A549 (cell line): ENCODE data around the gene RUNX1. TPM values are rescaled to one million over a fixed set of nuclear protein-coding genes. Genes with fewer than 3 reads are reported as not detected.

Source experiments
- ATAC-seq, 2 experiments: fragments of 200-7000 bp in 1 of 2; fragments of >200 bp in 1 of 2; cut with Nextera tagmentation in 1 of 2; cut with Tn5 transposase in 1 of 2; 3 replicates each; pipeline versions ENCODE4 v1.8.0 to v1.9.1; 2018 to 2020; ENCODE audit warnings: mild to moderate bottlenecking in 1 of 2, moderate library complexity in 1 of 2
- CTCF ChIA-PET: fragments of 300-600 bp; sonication (Branson Sonifier 250); formaldehyde crosslinking; extraction: SDS; loops from one replicate; lab custom pipeline; 2021; ENCODE audit warnings: antibody characterized with exemption, inconsistent platforms; lab: Yijun Ruan, JAX
- POLR2A ChIA-PET: fragments of 350-600 bp; formaldehyde crosslinking; extraction: SDS; loops from one replicate; lab custom pipeline; 2021; ENCODE audit warnings: antibody characterized with exemption, inconsistent platforms; lab: Yijun Ruan, JAX
- DNase-seq, 2 experiments: peaks; one replicate each; pipeline versions ENCODE4 v3.0.0 to v3.0.0-alpha.2; 2011 to 2016; ENCODE audit warnings: low read depth in 1 of 2, low spot score in 1 of 2
- FAIRE-seq: peaks from 2 replicates; lab custom pipeline; 2011; peaks lifted over from hg19 to GRCh38; lab: Jason Lieb, UNC
- H3K27ac ChIP-seq, 2 experiments: fragments of >200 bp; sonication (Bioruptor Twin); formaldehyde crosslinking; 3 replicates each; pipeline ENCODE4 v1.5.1; 2016 to 2017
- H3K4me1 ChIP-seq: fragments of >200 bp; sonication (Bioruptor Twin); formaldehyde crosslinking; 3 replicates; pipeline ENCODE4 v1.6.1; 2016
- H3K4me2 ChIP-seq: fragments of >200 bp; sonication (Bioruptor Twin); formaldehyde crosslinking; 3 replicates; pipeline ENCODE4 v1.6.1; 2016
- H3K4me3 ChIP-seq: fragments of >200 bp; sonication (Bioruptor Twin); formaldehyde crosslinking; 3 replicates; pipeline ENCODE4 v1.5.1; 2016
- H3K9me3 ChIP-seq: fragments of >200 bp; sonication (Bioruptor Twin); formaldehyde crosslinking; 3 replicates; pipeline ENCODE4 v1.6.1; 2016
- EHF ChIP-seq: fragments of 250-450 bp; sonication (Bioruptor Pico); IDR thresholded peaks from 2 replicates; pipeline ENCODE4 v1.5.0; 2020; ENCODE audit warnings: mild to moderate bottlenecking
- EHMT2 ChIP-seq: fragments of 200-600 bp; sonication (generic); IDR thresholded peaks from 2 replicates; pipeline ENCODE4 v1.6.1; 2016; ENCODE audit warnings: antibody characterized with exemption, low read depth, mild to moderate bottlenecking, moderate library complexity
- ESRRA ChIP-seq: fragments of 150-350 bp; IDR thresholded peaks from 2 replicates; pipeline ENCODE4 v1.6.1; 2014; ENCODE audit warnings: mild to moderate bottlenecking, low read length, borderline replicate concordance
- FOSL2 ChIP-seq, 2 experiments: fragments of 450-650 bp in 1 of 2; fragments of >200 bp in 1 of 2; sonication (Bioruptor Twin) in 1 of 2; formaldehyde crosslinking; IDR thresholded peaks; 2 replicates each; pipeline versions ENCODE4 v1.5.0 to v1.6.1; 2016 to 2020; ENCODE audit warnings: mild to moderate bottlenecking in 1 of 2, moderate library complexity in 1 of 2
- FOXS1 ChIP-seq: fragments of 250-450 bp; sonication (Bioruptor Pico); IDR thresholded peaks from 2 replicates; pipeline ENCODE4 v1.5.0; 2020; ENCODE audit warnings: mild to moderate bottlenecking, moderate library complexity
- GATA3 ChIP-seq: IDR thresholded peaks from 2 replicates; pipeline ENCODE4 v1.6.1; 2012; ENCODE audit warnings: borderline replicate concordance
- HDAC2 ChIP-seq: fragments of 200-600 bp; sonication (generic); IDR thresholded peaks from 2 replicates; pipeline ENCODE4 v1.6.1; 2016
- HOXB5 ChIP-seq: fragments of 250-450 bp; sonication (Bioruptor Pico); IDR thresholded peaks from 2 replicates; pipeline ENCODE4 v1.5.0; 2020; ENCODE audit warnings: mild to moderate bottlenecking, moderate library complexity
- MAFK ChIP-seq: fragments of 450-650 bp; IDR thresholded peaks from 2 replicates; pipeline ENCODE4 v1.6.1; 2014; ENCODE audit not compliant: partially characterized antibody
- MAX ChIP-seq: IDR thresholded peaks from 2 replicates; pipeline ENCODE4 v1.6.1; 2012
- MYC ChIP-seq: IDR thresholded peaks from 2 replicates; pipeline ENCODE4 v1.6.1; 2012; ENCODE audit warnings: mild to moderate bottlenecking, inconsistent platforms, low read length, improper control_type of control experiment, borderline replicate concordance
- NR3C1 ChIP-seq: fragments of >200 bp; sonication (Bioruptor Twin); formaldehyde crosslinking; IDR thresholded peaks from 3 replicates; pipeline ENCODE4 v1.6.1; 2017
- PHF8 ChIP-seq: fragments of 200-600 bp; sonication (generic); IDR thresholded peaks from 2 replicates; pipeline ENCODE4 v1.6.1; 2016; ENCODE audit warnings: low read depth, mild to moderate bottlenecking, antibody characterized with exemption, moderate library complexity, borderline replicate concordance
- POLR2A ChIP-seq: IDR thresholded peaks from 2 replicates; pipeline ENCODE4 v1.6.1; 2012; ENCODE audit warnings: mild to moderate bottlenecking, low read length
- POLR2AphosphoS2 ChIP-seq: conservative IDR thresholded peaks from 2 replicates; pipeline ENCODE4 v1.6.1; 2012; ENCODE audit warnings: low read length, improper control_type of control experiment, inconsistent platforms
- RAD21 ChIP-seq, 2 experiments: fragments of >200 bp in 1 of 2; sonication (Bioruptor Twin) in 1 of 2; formaldehyde crosslinking in 1 of 2; IDR thresholded peaks in 1 of 2; conservative IDR thresholded peaks in 1 of 2; 2 replicates in 1 of 2; 3 replicates in 1 of 2; pipeline ENCODE4 v1.6.1; 2012 to 2018; ENCODE audit warnings: inconsistent platforms in 1 of 2
- RCOR1 ChIP-seq: fragments of 150-350 bp; IDR thresholded peaks from 2 replicates; pipeline ENCODE4 v1.6.1; 2014; ENCODE audit warnings: antibody characterized with exemption, low read length, low read depth
- RFX5 ChIP-seq: fragments of 450-650 bp; IDR thresholded peaks from 2 replicates; pipeline ENCODE4 v1.7.1; 2014; ENCODE audit warnings: antibody characterized with exemption, mild to moderate bottlenecking, moderate library complexity
- SREBF2 ChIP-seq: fragments of 450-650 bp; IDR thresholded peaks from 2 replicates; pipeline ENCODE4 v1.6.1; 2014; ENCODE audit warnings: mild to moderate bottlenecking, moderate library complexity
- ZC3H11A ChIP-seq: fragments of 450-650 bp; IDR thresholded peaks from 2 replicates; pipeline ENCODE4 v1.6.1; 2014; ENCODE audit warnings: antibody characterized with exemption, mild to moderate bottlenecking
- ZSCAN20 ChIP-seq: fragments of 250-450 bp; sonication (Bioruptor Pico); IDR thresholded peaks from 2 replicates; pipeline ENCODE4 v1.8.0; 2022; ENCODE audit warnings: mild to moderate bottlenecking, moderate library complexity
- WGBS: methylation state at CpG from one replicate; pipeline ENCODE4 v1.1.6; 2017; ENCODE audit errors: missing lambda C conversion rate; 5-methylcytosine and 5-hydroxymethylcytosine counted together
- polyA plus RNA-seq, 4 experiments: library from polyadenylated mRNA; depleted of rRNA in 3 of 4; stranded (reverse); fragments of >200 nt; fragmentation: RNase III in 1 of 4; extraction: RNeasy Plus Mini Kit Qiagen cat#74134 plus additional on column Dnase treatment in 1 of 4; gene quantifications; 2 replicates in 3 of 4; 3 replicates in 1 of 4; pipeline ENCODE4 v1.2.3, GENCODE V29; 2011 to 2017
- TF ChIP-seq, protein P1 (sequence below): fragments of 250-450 bp; sonication (Bioruptor Pico); IDR thresholded peaks from 2 replicates; pipeline ENCODE4 v1.5.0; 2021; ENCODE audit warnings: mild to moderate bottlenecking, moderate library complexity, borderline replicate concordance
- TF ChIP-seq, protein P2 (sequence below): fragments of >200 bp; sonication (Bioruptor Twin); formaldehyde crosslinking; IDR thresholded peaks from 3 replicates; pipeline ENCODE4 v1.5.1; 2016

Gene RUNX1
- polyA plus RNA-seq, 2 of the 4 experiments (the other 2 are of a cell fraction), result 5.5 TPM

- DNase-seq, result no peak
- FAIRE-seq, result no peak
- H3K4me2 ChIP-seq, result no peak overlapping the region
These were observed 56.9 kb downstream of the RUNX1 start for GRCh38 chr21:34992180-34992579.

DNA sequence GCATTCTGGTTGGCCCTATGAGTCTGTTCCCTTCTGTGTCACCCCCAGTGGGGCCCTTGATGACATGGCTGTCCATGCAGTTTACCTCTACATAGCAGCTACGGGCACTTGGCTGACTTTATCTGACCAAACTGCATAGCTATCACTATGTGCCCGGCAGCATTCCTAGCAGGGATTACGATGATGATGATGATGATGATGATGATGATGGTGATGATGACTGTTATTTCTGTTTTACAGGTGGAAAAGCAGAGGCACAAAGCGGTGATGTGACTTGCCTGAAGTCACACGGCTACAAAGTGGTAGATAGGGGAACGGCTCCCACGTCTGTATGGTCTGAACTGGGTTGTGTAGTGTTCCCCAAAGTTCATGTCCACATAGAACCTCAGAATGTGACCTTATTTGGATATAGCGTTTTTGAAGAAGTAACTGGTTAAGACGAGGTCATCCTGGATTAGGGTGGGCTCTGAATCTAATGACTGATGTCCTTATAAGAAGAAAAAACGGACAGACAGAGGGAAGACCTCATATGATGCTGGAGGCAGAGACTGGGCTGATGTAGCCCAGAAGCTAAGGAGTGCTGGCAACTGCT lies 57.6 kb downstream of the RUNX1 start:
- no peak overlapping the region for H3K27ac ChIP-seq
- ChIA-PET CTCF (no interaction called here), POLR2A (no interaction called here)
- H3K4me1 ChIP-seq, result no peaks in the 10 kb centered on the region
- FAIRE-seq, result no peak
- no peak for ATAC-seq
- H3K9me3 ChIP-seq, result no peaks in the 10 kb centered on the region
- TF ChIP-seq ZSCAN20 (no peak), EHF (CRISPR knock-in tag) (no peak), MAFK (no peak), NR3C1 (no peak), RAD21 (conservative IDR thresholded peaks at IDR 0.05 in 1 of 2, IDR thresholded peaks at IDR 0.05 in 1 of 2) (no peak), FOXS1 (CRISPR knock-in tag) (no peak), HOXB5 (no peak), POLR2A (no peak), MYC (no peak), RFX5 (no peak), EHMT2 (no peak)
- TF ChIP-seq, protein P1, sequence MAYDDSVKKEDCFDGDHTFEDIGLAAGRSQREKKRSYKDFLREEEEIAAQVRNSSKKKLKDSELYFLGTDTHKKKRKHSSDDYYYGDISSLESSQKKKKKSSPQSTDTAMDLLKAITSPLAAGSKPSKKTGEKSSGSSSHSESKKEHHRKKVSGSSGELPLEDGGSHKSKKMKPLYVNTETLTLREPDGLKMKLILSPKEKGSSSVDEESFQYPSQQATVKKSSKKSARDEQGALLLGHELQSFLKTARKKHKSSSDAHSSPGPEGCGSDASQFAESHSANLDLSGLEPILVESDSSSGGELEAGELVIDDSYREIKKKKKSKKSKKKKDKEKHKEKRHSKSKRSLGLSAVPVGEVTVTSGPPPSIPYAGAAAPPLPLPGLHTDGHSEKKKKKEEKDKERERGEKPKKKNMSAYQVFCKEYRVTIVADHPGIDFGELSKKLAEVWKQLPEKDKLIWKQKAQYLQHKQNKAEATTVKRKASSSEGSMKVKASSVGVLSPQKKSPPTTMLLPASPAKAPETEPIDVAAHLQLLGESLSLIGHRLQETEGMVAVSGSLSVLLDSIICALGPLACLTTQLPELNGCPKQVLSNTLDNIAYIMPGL (CRISPR knock-in tag), result no peak
- TF ChIP-seq, protein P2, sequence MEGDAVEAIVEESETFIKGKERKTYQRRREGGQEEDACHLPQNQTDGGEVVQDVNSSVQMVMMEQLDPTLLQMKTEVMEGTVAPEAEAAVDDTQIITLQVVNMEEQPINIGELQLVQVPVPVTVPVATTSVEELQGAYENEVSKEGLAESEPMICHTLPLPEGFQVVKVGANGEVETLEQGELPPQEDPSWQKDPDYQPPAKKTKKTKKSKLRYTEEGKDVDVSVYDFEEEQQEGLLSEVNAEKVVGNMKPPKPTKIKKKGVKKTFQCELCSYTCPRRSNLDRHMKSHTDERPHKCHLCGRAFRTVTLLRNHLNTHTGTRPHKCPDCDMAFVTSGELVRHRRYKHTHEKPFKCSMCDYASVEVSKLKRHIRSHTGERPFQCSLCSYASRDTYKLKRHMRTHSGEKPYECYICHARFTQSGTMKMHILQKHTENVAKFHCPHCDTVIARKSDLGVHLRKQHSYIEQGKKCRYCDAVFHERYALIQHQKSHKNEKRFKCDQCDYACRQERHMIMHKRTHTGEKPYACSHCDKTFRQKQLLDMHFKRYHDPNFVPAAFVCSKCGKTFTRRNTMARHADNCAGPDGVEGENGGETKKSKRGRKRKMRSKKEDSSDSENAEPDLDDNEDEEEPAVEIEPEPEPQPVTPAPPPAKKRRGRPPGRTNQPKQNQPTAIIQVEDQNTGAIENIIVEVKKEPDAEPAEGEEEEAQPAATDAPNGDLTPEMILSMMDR, result no peak
- H3K4me2 ChIP-seq, result no peak overlapping the region
- no peak for DNase-seq
- WGBS, result 68% methylated on average over 7 of the region's 10 CpGs
- no peak overlapping the region for H3K4me3 ChIP-seq

More at GRCh38 chr21:34992180-34992579, 56.9 kb downstream of the RUNX1 start:
- no CpG with 5 or more reads among the region's 4 CpGs for WGBS
- Histone ChIP-seq H3K9me3 (no peaks in the 10 kb centered on the region), H3K4me3 (no peak overlapping the region), H3K27ac (no peak overlapping the region), H3K4me1 (no peaks in the 10 kb centered on the region)
- POLR2A ChIA-PET, result no interaction called here
- no peak for ATAC-seq
- TF ChIP-seq MAX (no peak), GATA3 (no peak), ZC3H11A (no peak), POLR2AphosphoS2 (no peak), EHF (CRISPR knock-in tag) (no peak), RCOR1 (no peak), HOXB5 (no peak), RAD21 (conservative IDR thresholded peaks at IDR 0.05 in 1 of 2, IDR thresholded peaks at IDR 0.05 in 1 of 2) (no peak), HDAC2 (no peak), ESRRA (no peak), SREBF2 (no peak), PHF8 (no peak), FOSL2 (IDR thresholded peaks at IDR 0.05) (no peak), FOSL2 (CRISPR knock-in tag; IDR thresholded peaks at IDR 0.05) (no peak)
- TF ChIP-seq, protein P1 (CRISPR knock-in tag), result no peak
- CTCF ChIA-PET, result no interaction called here
